Subcutaneous abdominal adipose tissue (tissue), 5 donors: ENCODE measurements around the gene MOK.
A peak's percentile ranks its signal among the peaks of the same experiment; 100 is the strongest.
"Not testable (repeated sequence)": the region's sequence is repeated elsewhere in the genome, so short reads cannot be mapped to it uniquely, and the experiment has no call there.

ENCODE experiments used
- H3K27ac ChIP-seq: one replicate; pipeline ENCODE4 v1.7.0; 2013; ENCODE audit warnings: low read depth, mild to moderate bottlenecking, inconsistent platforms, low read length, moderate library complexity
- H3K27me3 ChIP-seq, 5 donors: one replicate each; pipeline ENCODE4 v1.7.0; 2013; ENCODE audit warnings: low read length in 5 of 5, inconsistent platforms in 1 of 5; ENCODE audit not compliant: control insufficient read depth in 5 of 5, insufficient read depth in 4 of 5
- H3K36me3 ChIP-seq, 5 donors: one replicate each; pipeline ENCODE4 v1.7.0; 2013; ENCODE audit warnings: low read length in 5 of 5; ENCODE audit not compliant: control insufficient read depth in 5 of 5, insufficient read depth in 5 of 5
- H3K4me1 ChIP-seq, 5 donors: one replicate each; pipeline ENCODE4 v1.7.0; 2013; ENCODE audit warnings: low read length in 5 of 5, mild to moderate bottlenecking in 3 of 5, moderate library complexity in 1 of 5; ENCODE audit not compliant: control insufficient read depth in 5 of 5, insufficient read depth in 5 of 5
- H3K4me3 ChIP-seq, 5 donors: one replicate each; pipeline ENCODE4 v1.7.0; 2013; ENCODE audit warnings: low read length in 5 of 5, low read depth in 1 of 5
- H3K9ac ChIP-seq, 5 donors: one replicate each; pipeline ENCODE4 v1.7.0; 2013; ENCODE audit warnings: low read length in 5 of 5, mild to moderate bottlenecking in 4 of 5, moderate library complexity in 3 of 5
- H3K9me3 ChIP-seq, 5 donors: one replicate each; pipeline ENCODE4 v1.7.0; 2013; ENCODE audit warnings: low read length in 5 of 5; ENCODE audit not compliant: control insufficient read depth in 5 of 5
- donor health status: healthy.
- donor health status: healthy.
- donor health status: healthy.
- donor health status: healthy.
- donor health status: healthy.

Gene MOK

GRCh38 chr14:102344084-102344483 is 39.1 kb upstream of the MOK start:
- peaks cover under 1 to 88% (median 72%) of the 10 kb centered on the region in 5 donors for H3K36me3 ChIP-seq
- H3K9ac ChIP-seq = no peak overlapping the region
- H3K4me1 ChIP-seq = no peaks in the 10 kb centered on the region
- H3K27me3 ChIP-seq = no peaks in the 10 kb centered on the region
- no peak overlapping the region for H3K4me3 ChIP-seq
- no peaks in the 10 kb centered on the region for H3K9me3 ChIP-seq
- H3K27ac ChIP-seq = no peak overlapping the region

- no peak overlapping the region for H3K27ac ChIP-seq
- H3K4me1 ChIP-seq = no peaks in the 10 kb centered on the region
- H3K27me3 ChIP-seq = no peaks in the 10 kb centered on the region
- H3K36me3 ChIP-seq = peaks cover 0 to 86% (median 66%) of the 10 kb centered on the region in 5 donors
- no peaks in the 10 kb centered on the region for H3K9me3 ChIP-seq
- H3K4me3 ChIP-seq = no peak overlapping the region
- no peak overlapping the region for H3K9ac ChIP-seq
Measured at GRCh38 chr14:102342238-102342637, 37.3 kb upstream of the MOK start.

DNA sequence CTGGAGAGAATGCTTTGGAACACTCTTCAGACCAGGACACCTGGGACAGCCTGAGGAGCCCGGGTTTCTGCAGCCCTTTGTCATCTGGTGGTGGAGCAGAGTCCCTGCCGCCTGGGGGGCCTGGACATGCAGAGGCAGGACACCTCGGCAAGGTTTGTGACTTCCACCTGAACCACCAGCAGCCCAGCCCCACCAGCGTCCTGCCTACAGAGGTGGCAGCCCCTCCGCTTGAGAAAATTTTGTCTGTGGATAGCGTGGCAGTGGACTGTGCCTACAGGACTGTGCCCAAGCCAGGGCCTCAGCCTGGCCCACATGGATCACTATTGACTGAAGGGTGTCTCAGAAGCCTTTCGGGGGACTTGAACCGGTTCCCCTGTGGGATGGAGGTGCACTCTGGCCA is 36.6 kb upstream of the MOK start:
- no peaks in the 10 kb centered on the region for H3K4me1 ChIP-seq
- no peak overlapping the region for H3K9ac ChIP-seq
- no peak overlapping the region for H3K27ac ChIP-seq
- H3K36me3 ChIP-seq = peaks cover 0 to 81% (median 60%) of the 10 kb centered on the region in 5 donors
- H3K27me3 ChIP-seq = no peaks in the 10 kb centered on the region
- no peaks in the 10 kb centered on the region for H3K9me3 ChIP-seq
- H3K4me3 ChIP-seq = no peak overlapping the region

DNA sequence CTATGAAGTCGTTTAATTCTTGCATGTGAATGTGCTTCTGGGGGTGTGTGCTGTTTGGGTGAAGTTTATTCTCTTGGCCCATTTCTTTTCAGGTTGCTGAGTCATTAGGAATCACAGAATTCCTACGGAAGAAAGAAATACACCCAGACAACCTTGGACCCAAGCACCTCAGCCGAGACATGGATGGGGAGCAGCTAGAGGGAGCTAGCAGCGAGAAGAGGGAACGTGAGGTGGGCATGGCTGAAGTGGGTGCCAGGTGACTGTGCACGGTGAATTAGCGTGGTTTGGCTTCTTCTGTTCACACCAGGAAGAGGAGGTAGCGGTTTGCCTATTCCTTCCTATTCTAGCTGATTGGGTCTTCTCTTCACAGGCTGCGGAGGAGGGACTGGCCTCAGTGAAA is 33.8 kb upstream of the MOK start:
- H3K9ac ChIP-seq = no peak overlapping the region
- peaks cover 0 to 17% (median 14%) of the 10 kb centered on the region in 5 donors for H3K4me1 ChIP-seq
- H3K36me3 ChIP-seq = peaks cover 0 to 65% (median 45%) of the 10 kb centered on the region in 5 donors
- no peaks in the 10 kb centered on the region for H3K27me3 ChIP-seq
- no peak overlapping the region for H3K27ac ChIP-seq
- no peaks in the 10 kb centered on the region for H3K9me3 ChIP-seq
- no peak overlapping the region for H3K4me3 ChIP-seq

GRCh38 chr14:102335163-102335562 is 30.2 kb upstream of the MOK start:
- H3K4me3 ChIP-seq = no peak overlapping the region
- H3K9ac ChIP-seq = no peak overlapping the region
- H3K27me3 ChIP-seq = no peaks in the 10 kb centered on the region
- peaks cover 2 to 22% (median 19%) of the 10 kb centered on the region in 5 donors for H3K4me1 ChIP-seq
- peaks cover 0 to 44% (median 29%) of the 10 kb centered on the region in 5 donors for H3K36me3 ChIP-seq
- H3K27ac ChIP-seq = no peak overlapping the region
- H3K9me3 ChIP-seq = no peaks in the 10 kb centered on the region

- no peak overlapping the region for H3K27ac ChIP-seq
- H3K9me3 ChIP-seq = no peaks in the 10 kb centered on the region
- H3K4me1 ChIP-seq = peaks cover 2 to 22% (median 19%) of the 10 kb centered on the region in 5 donors
- peaks cover 0 to 41% (median 26%) of the 10 kb centered on the region in 5 donors for H3K36me3 ChIP-seq
- H3K4me3 ChIP-seq = no peak overlapping the region
- H3K27me3 ChIP-seq = no peaks in the 10 kb centered on the region
- H3K9ac ChIP-seq = peak overlapping the region in 1 of 5 donors; percentile 24
Measured at GRCh38 chr14:102333795-102334705, 29.1 kb upstream of the MOK start.

GRCh38 chr14:102333390-102333789 is 28.4 kb upstream of the MOK start:
- H3K27me3 ChIP-seq = no peaks in the 10 kb centered on the region
- H3K9me3 ChIP-seq = no peaks in the 10 kb centered on the region
- H3K9ac ChIP-seq = no peak overlapping the region
- H3K27ac ChIP-seq = no peak overlapping the region
- peaks cover 2 to 22% (median 19%) of the 10 kb centered on the region in 5 donors for H3K4me1 ChIP-seq
- peaks cover 0 to 35% (median 20%) of the 10 kb centered on the region in 5 donors for H3K36me3 ChIP-seq
- no peak overlapping the region for H3K4me3 ChIP-seq

DNA sequence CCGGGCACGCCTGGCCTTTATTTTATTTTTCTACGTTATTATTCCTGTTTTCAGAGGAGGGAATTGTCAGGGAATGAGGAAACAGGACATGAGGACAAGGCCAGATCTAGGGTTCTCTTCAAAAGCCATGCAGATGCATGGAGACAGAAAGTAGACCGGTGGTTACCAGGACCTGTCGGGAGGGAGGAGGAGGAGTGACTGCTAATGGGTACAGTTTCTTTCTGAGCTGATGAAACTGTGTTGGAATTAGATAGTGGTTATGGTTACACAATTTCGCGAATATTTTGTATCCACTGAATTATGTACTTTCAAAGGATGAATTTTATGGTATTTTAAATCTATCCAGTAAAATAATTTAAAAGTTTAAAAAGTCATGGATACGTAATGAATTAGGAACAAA is 25.8 kb upstream of the MOK start:
- Histone ChIP-seq H3K9ac (no peak overlapping the region), H3K4me1 (peaks cover 2 to 28% (median 23%) of the 10 kb centered on the region in 5 donors), H3K36me3 (peaks cover 0 to 28% (median 13%) of the 10 kb centered on the region in 5 donors), H3K4me3 (no peak overlapping the region), H3K9me3 (no peaks in the 10 kb centered on the region), H3K27me3 (no peaks in the 10 kb centered on the region), H3K27ac (no peak overlapping the region)

DNA sequence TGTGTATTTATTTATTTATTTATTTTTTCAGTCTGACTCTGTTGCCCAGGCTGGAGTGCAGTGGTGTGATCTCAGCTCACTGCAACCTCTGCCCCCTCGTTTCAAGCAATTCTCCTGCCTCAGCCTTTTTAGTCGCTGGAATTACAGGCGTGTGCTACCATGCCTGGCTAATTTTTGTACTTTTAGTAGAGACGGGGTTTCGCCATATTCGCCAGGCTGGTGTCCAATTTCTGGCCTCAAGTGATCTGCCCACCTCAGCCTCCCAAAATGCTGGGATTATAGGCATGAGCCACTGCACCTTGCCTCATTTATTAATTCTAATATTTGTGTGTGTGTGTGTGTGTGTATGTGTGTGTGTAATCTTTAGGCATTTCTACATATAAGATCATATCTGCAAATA is 24.4 kb upstream of the MOK start:
- H3K4me3 ChIP-seq, H3K9me3 ChIP-seq, H3K27ac ChIP-seq, H3K9ac ChIP-seq, H3K27me3 ChIP-seq: not testable (repeated sequence)
- peaks cover 2 to 18% (median 15%) of the 10 kb centered on the region in 5 donors for H3K4me1 ChIP-seq
- H3K36me3 ChIP-seq = peaks cover 0 to 25% (median 14%) of the 10 kb centered on the region in 5 donors

- no peaks in the 10 kb centered on the region for H3K9me3 ChIP-seq
- H3K4me1 ChIP-seq = peaks cover 0 to 14% (median 11%) of the 10 kb centered on the region in 5 donors
- H3K4me3 ChIP-seq = no peak overlapping the region
- H3K36me3 ChIP-seq = peaks cover 0 to 12% (median 9%) of the 10 kb centered on the region in 5 donors
- H3K9ac ChIP-seq = no peak overlapping the region
- H3K27me3 ChIP-seq = no peaks in the 10 kb centered on the region
- H3K27ac ChIP-seq = no peak overlapping the region
Measured at GRCh38 chr14:102326583-102326982, 21.6 kb upstream of the MOK start.
